SU-DHL-6 (cell line): ENCODE measurements around the gene GSPT2.

Source experiments
- H2AFZ ChIP-seq: fragments of 200-600 bp; sonication (generic); 2 replicates; pipeline ENCODE4 v1.6.1; 2014; ENCODE audit warnings: low read depth, mild to moderate bottlenecking, moderate library complexity, mixed read lengths, antibody characterized with exemption, low read length; ENCODE audit not compliant: severe bottlenecking
- H3F3A ChIP-seq: fragments of 200-600 bp; shearing (Covaris generic); 2 replicates; pipeline ENCODE4 v1.6.0; 2016; ENCODE audit warnings: antibody characterized with exemption, mild to moderate bottlenecking; ENCODE audit not compliant: insufficient read depth
- H3K27ac ChIP-seq: fragments of 200-600 bp; sonication (generic); 2 replicates; pipeline ENCODE4 v1.5.1; 2016; ENCODE audit warnings: low read depth, mild to moderate bottlenecking, low read length, moderate library complexity, mixed read lengths
- H3K27me3 ChIP-seq: fragments of 200-600 bp; sonication (generic), shearing (Covaris generic); 2 replicates; pipeline ENCODE4 v1.6.0; 2014; ENCODE audit warnings: mild to moderate bottlenecking, low read length
- H3K36me3 ChIP-seq: fragments of 200-600 bp; sonication (generic); 2 replicates; pipeline ENCODE4 v1.6.1; 2014; ENCODE audit warnings: mild to moderate bottlenecking, low read length, mixed read lengths
- H3K4me2 ChIP-seq: fragments of 300-600, 200-600 bp; shearing (Covaris generic), sonication (generic); 2 replicates; pipeline ENCODE4 v1.6.0; 2014; ENCODE audit warnings: low read length, low read depth, mild to moderate bottlenecking; ENCODE audit not compliant: poor library complexity, severe bottlenecking
- H3K4me3 ChIP-seq: fragments of 200-600 bp; sonication (generic); 2 replicates; pipeline ENCODE4 v1.5.1; 2014; ENCODE audit warnings: antibody characterized with exemption, low read length, mild to moderate bottlenecking, mixed read lengths; ENCODE audit not compliant: insufficient read depth, poor library complexity, severe bottlenecking
- H3K79me2 ChIP-seq: fragments of 200-600 bp; sonication (generic); 2 replicates; pipeline ENCODE4 v1.6.1; 2014; ENCODE audit warnings: mild to moderate bottlenecking, low read length, moderate library complexity; ENCODE audit not compliant: insufficient read depth
- H3K9ac ChIP-seq: fragments of 200-600 bp; sonication (generic); 2 replicates; pipeline ENCODE4 v1.7.0; 2014; ENCODE audit warnings: mild to moderate bottlenecking, low read length
- H3K9me2 ChIP-seq: fragments of 200-600 bp; sonication (generic); replicated peaks from 2 replicates; pipeline ENCODE4 v1.6.1; 2014; ENCODE audit warnings: low read length; ENCODE audit not compliant: insufficient read depth
- H3K9me3 ChIP-seq: fragments of 200-600 bp; sonication (generic); 2 replicates; pipeline ENCODE4 v1.6.1; 2014; ENCODE audit warnings: low read length, mixed read lengths; ENCODE audit not compliant: insufficient read depth
- H4K20me1 ChIP-seq: fragments of 200-600 bp; sonication (generic); 2 replicates; pipeline ENCODE4 v1.6.1; 2014; ENCODE audit warnings: low read depth, mild to moderate bottlenecking, antibody characterized with exemption, low read length, moderate library complexity, mixed read lengths
- CTCF ChIP-seq: fragments of 200-600 bp; sonication (generic); IDR thresholded peaks from one replicate; pipeline ENCODE4 v1.5.1; 2017; ENCODE audit warnings: antibody characterized with exemption, mild to moderate bottlenecking, low read length, moderate library complexity; ENCODE audit not compliant: insufficient read depth, poor library complexity, severe bottlenecking
- EZH2phosphoT487 ChIP-seq: fragments of 200-600 bp; sonication (generic), shearing (Covaris generic); conservative IDR thresholded peaks from 2 replicates; pipeline ENCODE4 v1.6.1; 2018; ENCODE audit warnings: mild to moderate bottlenecking, antibody characterized with exemption, low read length, moderate library complexity, mixed read lengths

Gene GSPT2

GRCh38 chrX:51728202-51728601, 15.0 kb upstream of the GSPT2 start:
- H3F3A ChIP-seq, result no peaks in the 10 kb centered on the region

DNA sequence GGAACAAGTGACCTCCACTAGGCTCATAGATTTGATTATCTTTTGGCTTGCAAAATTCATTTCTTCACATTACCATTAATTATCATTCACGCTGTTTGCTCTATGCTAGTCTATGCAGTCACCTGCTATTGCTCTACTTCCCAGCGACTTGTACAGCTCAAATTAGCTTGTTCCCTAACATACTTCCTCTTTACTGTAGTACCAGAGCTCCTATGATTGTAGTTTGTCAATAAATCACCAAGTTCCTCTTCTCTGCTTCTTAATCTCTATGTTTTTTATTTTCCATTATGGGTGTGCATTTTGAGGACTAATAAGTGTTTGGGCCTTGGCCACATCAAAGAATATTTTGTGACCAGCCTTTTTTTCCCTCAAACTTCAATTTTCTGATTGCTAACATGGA, 6.2 kb upstream of the GSPT2 start:
- H4K20me1 ChIP-seq, result no peaks in the 10 kb centered on the region
- no peaks in the 10 kb centered on the region for H3F3A ChIP-seq
- TF ChIP-seq EZH2phosphoT487 (no peak), CTCF (no peak)
- no peaks in the 10 kb centered on the region for H3K9me3 ChIP-seq
- H3K9ac ChIP-seq, result no peak overlapping the region
- H3K27ac ChIP-seq, result no peak overlapping the region
- no peaks in the 10 kb centered on the region for H3K27me3 ChIP-seq
- no peak overlapping the region for H3K4me2 ChIP-seq
- H3K4me3 ChIP-seq, result no peak overlapping the region
- no peaks in the 10 kb centered on the region for H3K9me2 ChIP-seq
- no peaks in the 10 kb centered on the region for H3K79me2 ChIP-seq
- H3K36me3 ChIP-seq, result no peaks in the 10 kb centered on the region
- H2AFZ ChIP-seq, result no peak overlapping the region

More at GRCh38 chrX:51728202-51728601, 15.0 kb upstream of the GSPT2 start:
- Histone ChIP-seq H3K9ac (no peak overlapping the region), H3K9me3 (no peaks in the 10 kb centered on the region), H2AFZ (no peak overlapping the region), H4K20me1 (no peaks in the 10 kb centered on the region), H3K4me2 (no peak overlapping the region), H3K9me2 (no peaks in the 10 kb centered on the region), H3K27ac (no peak overlapping the region), H3K36me3 (no peaks in the 10 kb centered on the region), H3K27me3 (no peaks in the 10 kb centered on the region), H3K4me3 (no peak overlapping the region), H3K79me2 (no peaks in the 10 kb centered on the region)
- TF ChIP-seq EZH2phosphoT487 (no peak), CTCF (no peak)

GRCh38 chrX:51742586-51742985, 656 bp upstream of the GSPT2 start:
- no peaks in the 10 kb centered on the region for H3K27me3 ChIP-seq
- H3K4me2 ChIP-seq, result peak overlapping the region; percentile 60
- no peaks in the 10 kb centered on the region for H3F3A ChIP-seq
- H3K9ac ChIP-seq, result peak overlapping the region; percentile 68; the same call in 1 of the 2 replicates
- H3K79me2 ChIP-seq, result peaks cover 11% of the 10 kb centered on the region; the same call in 1 of the 2 replicates
- H2AFZ ChIP-seq, result peak overlapping the region; percentile 52
- TF ChIP-seq CTCF (no peak), EZH2phosphoT487 (no peak)
- no peaks in the 10 kb centered on the region for H3K9me2 ChIP-seq
- no peaks in the 10 kb centered on the region; the same call in 1 of the 2 replicates for H3K36me3 ChIP-seq
- peak overlapping the region; percentile 73 for H3K4me3 ChIP-seq
- peak overlapping the region; percentile 38; the same call in 1 of the 2 replicates for H3K27ac ChIP-seq
- no peaks in the 10 kb centered on the region for H4K20me1 ChIP-seq
- H3K9me3 ChIP-seq, result no peaks in the 10 kb centered on the region
